ENCODE measurements around the gene LRRC47. TPM values are rescaled to one million over a fixed set of nuclear protein-coding genes. Genes with fewer than 3 reads are reported as not detected.
"Not testable (repeated sequence)": the region's sequence is repeated elsewhere in the genome, so short reads cannot be mapped to it uniquely, and the experiment has no call there.

LRRC47 gene
- polyA plus RNA-seq, 1 of the 3 experiments (the other 2 are of a cell fraction): 34.6 TPM

DNA sequence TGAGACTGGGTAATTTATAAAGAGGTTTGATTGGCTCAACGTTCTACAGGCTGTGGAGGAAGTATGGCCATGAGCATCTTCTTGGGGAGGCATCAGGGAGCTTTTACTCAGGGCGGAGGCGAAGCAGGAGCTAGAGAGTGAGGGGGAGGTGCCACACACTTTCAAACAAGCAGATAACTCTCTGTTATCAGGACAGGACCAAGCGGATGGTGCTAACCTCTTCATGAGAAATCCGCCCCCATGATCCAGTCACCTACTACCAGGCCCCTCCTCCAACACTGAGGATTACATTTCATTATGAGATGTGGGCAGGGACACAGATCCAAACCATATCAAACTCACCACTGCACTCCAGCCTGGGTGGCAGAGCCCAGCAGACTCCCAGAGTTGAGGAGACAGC, 11.5 kb upstream of the LRRC47 start (continued):
- TF ChIP-seq SIN3A (IDR thresholded peaks at IDR 0.05; ENCODE audit: borderline replicate concordance, low read depth, low read length): no peak
- no peak for TF ChIP-seq MEF2A (IDR thresholded peaks at IDR 0.05; ENCODE audit: borderline replicate concordance, low read depth)
- no peak for TF ChIP-seq SMC3 (IDR thresholded peaks at IDR 0.05; ENCODE audit: low read depth, low read length)
- TF ChIP-seq EP300 (IDR thresholded peaks at IDR 0.05; ENCODE audit: borderline replicate concordance in 1 of 2, low read depth in 1 of 2, low read length in 1 of 2): no peak
- no peak for TF ChIP-seq MXI1 (IDR thresholded peaks at IDR 0.05; ENCODE audit: low read depth, low read length)

DNA sequence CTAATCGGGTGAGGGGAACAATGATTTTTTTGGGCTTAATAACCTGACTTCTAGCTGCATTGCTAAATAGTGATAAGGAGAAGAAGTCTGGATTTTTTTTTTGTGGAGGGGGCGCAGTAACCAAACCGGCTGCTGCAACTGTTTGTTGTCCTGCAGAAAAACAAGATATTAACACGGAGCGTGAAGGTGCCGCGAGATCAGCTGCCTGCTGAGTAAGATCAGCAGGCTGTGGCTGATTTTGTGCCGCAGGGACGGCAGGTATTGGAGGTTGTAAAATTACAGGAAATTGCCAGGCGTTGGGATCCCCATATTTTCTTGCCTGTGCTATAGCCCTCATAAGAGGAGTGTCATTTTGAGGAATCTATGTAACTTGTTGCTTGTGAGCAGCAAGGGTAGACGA, 8.7 kb upstream of the LRRC47 start:
- ChIA-PET POLR2A (no interaction called here), CTCF (interaction anchor here (1.1 to 1.5 kb wide), 2 partner anchors 29 to 109 kb away, joined by 4 to 5 read pairs; no protein-coding TSS in a partner anchor)
- Histone ChIP-seq H3K4me1 (ENCODE audit: control insufficient read depth in 1 of 2, insufficient read depth in 2 of 2, low read depth in 1 of 2, low read length in 1 of 2) (no peaks in the 10 kb centered on the region), H3K4me2 (no peak overlapping the region), H3K36me3 (replicated peaks in 1 of 2; ENCODE audit: control insufficient read depth in 1 of 2, insufficient read depth in 2 of 2, low read length in 1 of 2) (no peaks in the 10 kb centered on the region), H3K9me3 (no peaks in the 10 kb centered on the region), H3K27me3 (ENCODE audit: insufficient read depth) (no peaks in the 10 kb centered on the region), H3K9me2 (no peaks in the 10 kb centered on the region), H4K20me1 (ENCODE audit: insufficient read depth) (no peaks in the 10 kb centered on the region), H3K9ac (no peak overlapping the region), H2AFZ (ENCODE audit: low read depth) (no peak overlapping the region), H3K27ac (ENCODE audit: low read depth in 2 of 2, low read length in 1 of 2) (no peak overlapping the region), H3F3A (replicated peaks; ENCODE audit: insufficient read depth) (no peaks in the 10 kb centered on the region), H3K4me3 (ENCODE audit: low read depth in 2 of 2, low read length in 1 of 2) (no peak overlapping the region), H3K79me2 (ENCODE audit: insufficient read depth) (no peaks in the 10 kb centered on the region)
- TF ChIP-seq SIN3A (IDR thresholded peaks at IDR 0.05; ENCODE audit: borderline replicate concordance, low read depth, low read length): no peak
- TF ChIP-seq, protein P1, sequence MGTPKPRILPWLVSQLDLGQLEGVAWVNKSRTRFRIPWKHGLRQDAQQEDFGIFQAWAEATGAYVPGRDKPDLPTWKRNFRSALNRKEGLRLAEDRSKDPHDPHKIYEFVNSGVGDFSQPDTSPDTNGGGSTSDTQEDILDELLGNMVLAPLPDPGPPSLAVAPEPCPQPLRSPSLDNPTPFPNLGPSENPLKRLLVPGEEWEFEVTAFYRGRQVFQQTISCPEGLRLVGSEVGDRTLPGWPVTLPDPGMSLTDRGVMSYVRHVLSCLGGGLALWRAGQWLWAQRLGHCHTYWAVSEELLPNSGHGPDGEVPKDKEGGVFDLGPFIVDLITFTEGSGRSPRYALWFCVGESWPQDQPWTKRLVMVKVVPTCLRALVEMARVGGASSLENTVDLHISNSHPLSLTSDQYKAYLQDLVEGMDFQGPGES (IDR thresholded peaks at IDR 0.05; ENCODE audit: low read depth, low read length): no peak
- no peak for TF ChIP-seq GABPA (IDR thresholded peaks at IDR 0.05; ENCODE audit: low read depth)
- TF ChIP-seq JUND (IDR thresholded peaks at IDR 0.05): no peak
- TF ChIP-seq FOSL2 (IDR thresholded peaks at IDR 0.05; ENCODE audit: borderline replicate concordance, low read depth): no peak
- no peak for TF ChIP-seq POLR2AphosphoS5 (IDR thresholded peaks at IDR 0.05; ENCODE audit: low read depth, low read length)
- TF ChIP-seq RCOR1 (IDR thresholded peaks at IDR 0.05; ENCODE audit: low read length): no peak
- no peak for TF ChIP-seq YY1 (IDR thresholded peaks at IDR 0.05; ENCODE audit: low read depth)
- TF ChIP-seq, protein P2, sequence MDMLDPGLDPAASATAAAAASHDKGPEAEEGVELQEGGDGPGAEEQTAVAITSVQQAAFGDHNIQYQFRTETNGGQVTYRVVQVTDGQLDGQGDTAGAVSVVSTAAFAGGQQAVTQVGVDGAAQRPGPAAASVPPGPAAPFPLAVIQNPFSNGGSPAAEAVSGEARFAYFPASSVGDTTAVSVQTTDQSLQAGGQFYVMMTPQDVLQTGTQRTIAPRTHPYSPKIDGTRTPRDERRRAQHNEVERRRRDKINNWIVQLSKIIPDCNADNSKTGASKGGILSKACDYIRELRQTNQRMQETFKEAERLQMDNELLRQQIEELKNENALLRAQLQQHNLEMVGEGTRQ (IDR thresholded peaks at IDR 0.05; ENCODE audit: borderline replicate concordance, low read depth, low read length): no peak
- TF ChIP-seq ELF1 (IDR thresholded peaks at IDR 0.05): no peak
- no peak for TF ChIP-seq MXI1 (IDR thresholded peaks at IDR 0.05; ENCODE audit: low read depth, low read length)
- no peak for DNase-seq
- 84% methylated on average over 11 of the region's 11 CpGs for WGBS (ENCODE audit: low lambda C conversion rate)

DNA sequence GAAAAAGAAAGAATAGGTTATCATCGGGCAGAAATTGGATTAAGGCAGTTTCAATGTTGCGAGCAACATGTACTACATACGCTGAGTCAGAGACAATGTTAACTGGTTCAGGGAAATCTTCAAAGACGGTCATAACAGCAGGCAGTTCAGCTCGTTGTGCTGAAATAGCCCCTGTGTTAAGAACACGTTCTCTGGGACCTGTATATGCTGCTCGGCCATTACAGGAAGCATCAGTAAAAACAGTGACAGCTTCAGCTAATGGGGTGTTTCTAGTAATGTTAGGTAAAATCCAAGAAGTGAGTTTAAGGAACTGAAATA, 8.3 kb upstream of the LRRC47 start:
- not testable (repeated sequence) for H3K79me2 ChIP-seq (ENCODE audit: insufficient read depth); H4K20me1 ChIP-seq (ENCODE audit: insufficient read depth); H3K9ac ChIP-seq; H3K27me3 ChIP-seq (ENCODE audit: insufficient read depth); H3K4me1 ChIP-seq (ENCODE audit: control insufficient read depth in 1 of 2, insufficient read depth in 2 of 2, low read depth in 1 of 2, low read length in 1 of 2); H3K4me2 ChIP-seq; H3K27ac ChIP-seq (ENCODE audit: low read depth in 2 of 2, low read length in 1 of 2); DNase-seq; H2AFZ ChIP-seq (ENCODE audit: low read depth); H3K9me2 ChIP-seq; H3K9me3 ChIP-seq; H3K36me3 ChIP-seq (replicated peaks in 1 of 2; ENCODE audit: control insufficient read depth in 1 of 2, insufficient read depth in 2 of 2, low read length in 1 of 2); H3K4me3 ChIP-seq (ENCODE audit: low read depth in 2 of 2, low read length in 1 of 2); H3F3A ChIP-seq (replicated peaks; ENCODE audit: insufficient read depth)
- 71% methylated on average over 7 of the region's 7 CpGs for WGBS (ENCODE audit: low lambda C conversion rate)
- ChIA-PET POLR2A (interaction anchor here (0.6 kb wide), 1 partner anchor 36 kb away, joined by 5 read pairs; no protein-coding TSS in a partner anchor), CTCF (interaction anchor here (1.1 to 1.5 kb wide), 2 partner anchors 28 to 109 kb away, joined by 4 to 5 read pairs; no protein-coding TSS in a partner anchor)

Measured in SK-N-SH (cell line).